Activated CD4-positive, alpha-beta T cell treated with anti-CD3 and anti-CD28 coated beads, Interleukin-2, amount 50 U/mL, for 4 hours (primary cell): Measurements from ENCODE around the gene SERPINB7.

Experiments used
- DNase-seq, 2 experiments: peaks; one replicate each; pipeline ENCODE4 v3.0.0-alpha.2; 2020

SERPINB7 gene

DNA sequence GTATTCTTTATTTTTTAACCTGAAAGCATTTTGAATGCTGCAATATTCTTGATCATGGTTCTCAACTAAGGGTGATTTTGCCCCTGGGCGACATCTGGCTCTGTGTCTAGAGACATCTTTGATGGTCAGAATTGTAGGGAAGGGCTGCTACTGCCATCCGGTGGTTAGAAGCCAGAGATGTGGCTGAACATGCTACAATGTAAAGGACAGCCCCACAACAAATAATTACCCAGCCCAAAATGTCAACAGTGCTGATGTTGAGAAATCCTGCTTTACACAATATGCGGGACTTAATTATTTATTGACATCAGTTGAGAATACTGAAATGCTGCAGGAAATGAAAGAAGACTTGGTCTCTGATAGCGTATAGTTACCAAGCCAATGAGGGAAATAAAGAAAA is 74.8 kb downstream of the SERPINB7 start:
- DNase-seq: no peak

DNA sequence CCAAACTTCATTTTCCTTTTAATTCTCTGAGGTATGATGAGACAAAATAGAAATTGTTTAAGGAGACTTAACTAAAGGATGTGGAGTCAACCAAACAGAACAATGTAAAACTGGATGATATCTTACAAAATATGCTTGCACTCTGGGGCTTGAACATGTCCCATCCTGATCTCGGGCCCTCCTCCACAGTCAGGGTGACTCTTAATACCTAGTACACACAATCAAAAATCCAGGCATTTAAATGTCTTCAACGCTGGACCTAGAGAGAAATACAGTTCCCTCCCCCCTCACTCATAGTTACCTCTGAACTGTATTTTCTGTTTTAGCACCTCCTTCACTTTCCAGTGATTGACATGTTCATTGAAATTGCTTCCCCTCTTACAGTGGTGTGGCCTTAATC is 75.4 kb downstream of the SERPINB7 start:
- no peak for DNase-seq
